Neutrophil (primary cell): ENCODE results near the gene ARHGEF1.

Source experiments
- H3K27ac ChIP-seq: fragments of 200-600 bp; sonication (generic); 2 replicates; pipeline ENCODE4 v1.5.1; 2016; ENCODE audit warnings: mild to moderate bottlenecking, moderate library complexity
- H3K27me3 ChIP-seq: fragments of 200-600 bp; sonication (generic); 2 replicates; pipeline ENCODE4 v1.6.0; 2016; ENCODE audit warnings: mild to moderate bottlenecking
- H3K36me3 ChIP-seq: fragments of 200-600 bp; sonication (generic); 2 replicates; pipeline ENCODE4 v1.5.1; 2017
- H3K4me1 ChIP-seq, 2 experiments: fragments of 200-600 bp in 1 of 2; sonication (generic) in 1 of 2; 1 replicate in 1 of 2; 2 replicates in 1 of 2; pipeline versions ENCODE4 v1.5.1 to v1.6.1; 2013 to 2016; ENCODE audit warnings: low read depth in 1 of 2, low read length in 1 of 2, mild to moderate bottlenecking in 1 of 2, moderate library complexity in 1 of 2; ENCODE audit not compliant: control insufficient read depth in 1 of 2, insufficient read depth in 1 of 2
- H3K4me3 ChIP-seq, 2 experiments: fragments of 200-600 bp in 1 of 2; sonication (generic) in 1 of 2; 1 replicate in 1 of 2; 2 replicates in 1 of 2; pipeline ENCODE4 v1.5.1; 2013 to 2016; ENCODE audit warnings: low read depth in 1 of 2, low read length in 1 of 2, mild to moderate bottlenecking in 1 of 2, moderate library complexity in 1 of 2
- H3K9me3 ChIP-seq: fragments of 200-600 bp; sonication (generic); 2 replicates; pipeline ENCODE4 v1.5.1; 2016
- CTCF ChIP-seq: fragments of 200-600 bp; sonication (generic); IDR thresholded peaks from 2 replicates; pipeline ENCODE4 v1.5.1; 2016; ENCODE audit warnings: antibody characterized with exemption

ARHGEF1 gene

GRCh38 chr19:41906271-41906670 is 23.3 kb downstream of the ARHGEF1 start:
- Histone ChIP-seq H3K36me3 (peaks cover 83% of the 10 kb centered on the region), H3K27me3 (peaks cover 9% of the 10 kb centered on the region), H3K4me1 (no peaks in the 10 kb centered on the region), H3K9me3 (no peaks in the 10 kb centered on the region), H3K4me3 (no peak overlapping the region), H3K27ac (no peak overlapping the region)
- no peak for TF ChIP-seq CTCF

- Histone ChIP-seq H3K4me1 (no peaks in the 10 kb centered on the region), H3K27ac (no peak overlapping the region), H3K27me3 (peaks cover 17% of the 10 kb centered on the region), H3K36me3 (peaks cover 74% of the 10 kb centered on the region), H3K9me3 (no peaks in the 10 kb centered on the region), H3K4me3 (no peak overlapping the region)
- no peak for TF ChIP-seq CTCF
These were observed 24.1 kb downstream of the ARHGEF1 start for GRCh38 chr19:41906916-41907680.

- no peak overlapping the region for H3K4me3 ChIP-seq
- H3K27ac ChIP-seq: no peak overlapping the region
- peaks cover 27% of the 10 kb centered on the region for H3K27me3 ChIP-seq
- no peaks in the 10 kb centered on the region for H3K9me3 ChIP-seq
- no peaks in the 10 kb centered on the region for H3K4me1 ChIP-seq
- H3K36me3 ChIP-seq: peaks cover 64% of the 10 kb centered on the region
- TF ChIP-seq CTCF: no peak
These were observed 25.1 kb downstream of the ARHGEF1 start for GRCh38 chr19:41907994-41908615.

- no peak for TF ChIP-seq CTCF
- no peak overlapping the region for H3K4me3 ChIP-seq
- peaks cover 35% of the 10 kb centered on the region for H3K27me3 ChIP-seq
- no peak overlapping the region for H3K27ac ChIP-seq
- H3K4me1 ChIP-seq: no peaks in the 10 kb centered on the region
- no peaks in the 10 kb centered on the region for H3K9me3 ChIP-seq
- H3K36me3 ChIP-seq: peaks cover 57% of the 10 kb centered on the region
These were observed 25.9 kb downstream of the ARHGEF1 start for GRCh38 chr19:41908724-41909464.

- TF ChIP-seq CTCF: no peak
- peaks cover 48% of the 10 kb centered on the region for H3K36me3 ChIP-seq
- no peaks in the 10 kb centered on the region for H3K9me3 ChIP-seq
- no peak overlapping the region for H3K27ac ChIP-seq
- peaks cover 43% of the 10 kb centered on the region for H3K27me3 ChIP-seq
- no peak overlapping the region for H3K4me3 ChIP-seq
- no peaks in the 10 kb centered on the region for H3K4me1 ChIP-seq
These were observed 26.7 kb downstream of the ARHGEF1 start for GRCh38 chr19:41909706-41910105.
